DOHH2 (cell line): ENCODE measurements around the gene PCDHGA7.
"Not testable (repeated sequence)": the region's sequence is repeated elsewhere in the genome, so short reads cannot be mapped to it uniquely, and the experiment has no call there.

Experiments
- H3F3A ChIP-seq: fragments of 200-600 bp; sonication (generic), shearing (Covaris generic); 2 replicates; pipeline ENCODE4 v1.6.0; 2016; ENCODE audit warnings: antibody characterized with exemption, mild to moderate bottlenecking; ENCODE audit not compliant: control insufficient read depth, insufficient read depth
- H3K27ac ChIP-seq: fragments of 200-600 bp; sonication (generic); 2 replicates; pipeline ENCODE4 v1.5.1; 2014; ENCODE audit warnings: low read depth, mild to moderate bottlenecking, low read length, moderate library complexity
- H3K27me3 ChIP-seq: fragments of 200-600 bp; sonication (generic); 2 replicates; pipeline ENCODE4 v1.6.1; 2014; ENCODE audit warnings: mild to moderate bottlenecking, low read length, mixed read lengths; ENCODE audit not compliant: control insufficient read depth
- H3K36me3 ChIP-seq: fragments of 200-600 bp; sonication (generic); 2 replicates; pipeline ENCODE4 v1.6.1; 2014; ENCODE audit warnings: mild to moderate bottlenecking, low read length, moderate library complexity, mixed read lengths; ENCODE audit not compliant: control insufficient read depth
- H3K4me1 ChIP-seq: fragments of 200-600 bp; sonication (generic); 2 replicates; pipeline ENCODE4 v1.6.1; 2014; ENCODE audit warnings: mild to moderate bottlenecking, low read length, mixed read lengths; ENCODE audit not compliant: control insufficient read depth
- H3K4me2 ChIP-seq: fragments of 200-600 bp; sonication (generic); 2 replicates; pipeline ENCODE4 v1.6.0; 2014; ENCODE audit warnings: mild to moderate bottlenecking, low read length, moderate library complexity
- H3K4me3 ChIP-seq: fragments of 200-600 bp; sonication (generic); 2 replicates; pipeline ENCODE4 v1.5.1; 2014; ENCODE audit warnings: mild to moderate bottlenecking, low read length, mixed read lengths
- H3K79me2 ChIP-seq: fragments of 200-600 bp; sonication (generic); 2 replicates; pipeline ENCODE4 v1.6.1; 2014; ENCODE audit warnings: mild to moderate bottlenecking, low read length, mixed read lengths; ENCODE audit not compliant: control insufficient read depth
- H3K9me2 ChIP-seq: fragments of 200-600 bp; sonication (generic); replicated peaks from 2 replicates; pipeline ENCODE4 v1.6.1; 2014; ENCODE audit warnings: mild to moderate bottlenecking, low read length, mixed read lengths; ENCODE audit not compliant: control insufficient read depth
- H3K9me3 ChIP-seq: fragments of 200-600 bp; sonication (generic); 2 replicates; pipeline ENCODE4 v1.6.1; 2014; ENCODE audit warnings: antibody characterized with exemption, low read length, mixed read lengths; ENCODE audit not compliant: control insufficient read depth, insufficient read depth
- H4K20me1 ChIP-seq: fragments of 200-600 bp; sonication (generic); 2 replicates; pipeline ENCODE4 v1.6.0; 2014; ENCODE audit warnings: low read depth, mild to moderate bottlenecking, antibody characterized with exemption, low read length, moderate library complexity; ENCODE audit not compliant: control insufficient read depth, insufficient read depth
- EZH2phosphoT487 ChIP-seq: fragments of 200-600 bp; sonication (generic); IDR thresholded peaks from 2 replicates; pipeline ENCODE4 v1.6.1; 2017; ENCODE audit warnings: borderline replicate concordance, mild to moderate bottlenecking, antibody characterized with exemption, low read length, moderate library complexity, mixed read lengths
- TF ChIP-seq, protein P1 (sequence below): fragments of 200-600 bp; sonication (generic); IDR thresholded peaks from one replicate; pipeline ENCODE4 v1.5.1; 2014; ENCODE audit warnings: antibody characterized with exemption, mild to moderate bottlenecking, low read depth, low read length; ENCODE audit not compliant: poor library complexity, severe bottlenecking

Gene PCDHGA7

DNA sequence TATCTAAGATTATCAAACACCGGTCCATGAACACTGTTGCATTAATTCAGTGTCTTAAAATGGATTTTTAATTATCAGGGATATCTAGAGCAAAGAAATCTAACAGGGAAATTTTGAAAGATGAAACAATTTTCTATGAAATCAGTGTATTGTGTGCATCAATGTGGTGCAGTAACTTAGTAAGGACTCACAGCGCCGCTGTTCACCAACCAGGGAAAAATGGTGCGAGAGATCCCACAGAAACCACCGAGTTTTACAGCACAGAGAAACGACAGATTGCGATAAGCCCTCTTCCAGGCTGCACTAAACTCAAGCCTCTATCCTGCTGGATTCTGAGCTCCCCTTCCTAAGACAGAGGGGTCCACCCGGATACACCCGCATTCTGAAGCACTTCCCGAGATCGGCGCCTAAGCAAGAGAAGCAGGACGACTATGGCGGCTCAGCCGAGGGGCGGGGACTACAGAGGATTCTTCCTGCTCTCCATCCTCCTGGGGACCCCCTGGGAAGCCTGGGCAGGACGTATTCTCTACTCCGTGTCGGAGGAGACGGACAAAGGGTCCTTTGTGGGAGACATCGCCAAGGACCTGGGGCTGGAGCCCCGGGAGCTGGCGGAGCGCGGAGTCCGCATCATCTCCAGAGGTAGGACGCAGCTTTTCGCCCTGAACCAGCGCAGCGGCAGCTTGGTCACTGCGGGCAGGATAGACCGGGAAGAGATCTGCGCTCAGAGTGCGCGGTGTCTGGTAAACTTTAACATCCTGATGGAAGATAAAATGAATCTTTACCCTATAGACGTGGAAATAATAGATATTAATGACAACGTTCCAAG is at the start of gene PCDHGA7:
PCDHGA7 (plus strand) TSS at position 274 of the 826 bp plus-strand sequence; CDS start at position 432, 158 bp downstream.
- no peaks in the 10 kb centered on the region for H3K9me2 ChIP-seq
- no peak within 1 kb of the TSS for H3K4me3 ChIP-seq
- H3F3A ChIP-seq: no peaks in the 10 kb centered on the region
- H3K9me3 ChIP-seq: peaks cover 26% of the 10 kb centered on the region; the same call in 1 of the 2 replicates
- H3K4me2 ChIP-seq: no peak within 1 kb of the TSS
- H3K79me2 ChIP-seq: no peaks in the 10 kb centered on the region; the same call in 1 of the 2 replicates
- no peak within 1 kb of the TSS for H3K27ac ChIP-seq
- H3K36me3 ChIP-seq: peaks cover 25% of the 10 kb centered on the region
- H3K4me1 ChIP-seq: no peaks in the 10 kb centered on the region
- no peaks in the 10 kb centered on the region for H4K20me1 ChIP-seq
- no peaks in the 10 kb centered on the region for H3K27me3 ChIP-seq
- TF ChIP-seq, protein P1, sequence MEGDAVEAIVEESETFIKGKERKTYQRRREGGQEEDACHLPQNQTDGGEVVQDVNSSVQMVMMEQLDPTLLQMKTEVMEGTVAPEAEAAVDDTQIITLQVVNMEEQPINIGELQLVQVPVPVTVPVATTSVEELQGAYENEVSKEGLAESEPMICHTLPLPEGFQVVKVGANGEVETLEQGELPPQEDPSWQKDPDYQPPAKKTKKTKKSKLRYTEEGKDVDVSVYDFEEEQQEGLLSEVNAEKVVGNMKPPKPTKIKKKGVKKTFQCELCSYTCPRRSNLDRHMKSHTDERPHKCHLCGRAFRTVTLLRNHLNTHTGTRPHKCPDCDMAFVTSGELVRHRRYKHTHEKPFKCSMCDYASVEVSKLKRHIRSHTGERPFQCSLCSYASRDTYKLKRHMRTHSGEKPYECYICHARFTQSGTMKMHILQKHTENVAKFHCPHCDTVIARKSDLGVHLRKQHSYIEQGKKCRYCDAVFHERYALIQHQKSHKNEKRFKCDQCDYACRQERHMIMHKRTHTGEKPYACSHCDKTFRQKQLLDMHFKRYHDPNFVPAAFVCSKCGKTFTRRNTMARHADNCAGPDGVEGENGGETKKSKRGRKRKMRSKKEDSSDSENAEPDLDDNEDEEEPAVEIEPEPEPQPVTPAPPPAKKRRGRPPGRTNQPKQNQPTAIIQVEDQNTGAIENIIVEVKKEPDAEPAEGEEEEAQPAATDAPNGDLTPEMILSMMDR: no peak
- no peak for TF ChIP-seq EZH2phosphoT487

DNA sequence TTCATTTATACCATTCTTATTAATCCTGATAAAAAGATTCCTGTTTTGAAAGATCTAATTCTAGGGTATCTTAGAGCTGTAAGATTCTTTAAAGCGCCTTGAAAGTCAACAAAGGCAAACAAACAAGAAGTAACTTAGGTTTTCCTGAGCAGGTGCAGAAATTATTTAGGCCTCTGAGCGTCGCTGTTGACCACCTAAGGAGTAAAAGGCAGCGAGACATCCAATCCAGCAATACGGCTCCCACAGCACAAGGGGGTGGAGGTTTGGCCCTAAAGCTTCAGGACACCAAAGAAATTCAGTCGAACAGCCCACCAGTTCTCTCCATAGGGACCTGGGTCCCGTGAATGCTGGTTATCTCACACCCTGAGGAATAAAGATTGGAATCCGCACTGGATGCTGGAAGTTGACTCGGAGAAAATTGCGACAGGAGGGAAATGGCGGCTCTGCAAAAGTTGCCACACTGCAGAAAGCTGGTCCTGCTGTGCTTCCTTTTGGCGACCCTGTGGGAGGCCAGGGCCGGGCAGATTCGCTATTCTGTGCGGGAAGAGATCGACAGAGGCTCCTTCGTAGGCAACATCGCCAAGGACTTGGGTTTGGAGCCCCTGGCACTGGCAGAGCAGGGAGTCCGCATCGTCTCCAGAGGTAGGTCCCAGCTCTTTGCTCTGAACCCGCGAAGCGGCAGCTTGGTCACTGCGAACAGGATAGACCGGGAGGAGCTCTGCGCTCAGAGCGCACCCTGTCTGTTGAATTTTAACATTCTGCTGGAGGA is 43.8 kb upstream of the PCDHGA7 start, which contains the start of gene PCDHGA2:
PCDHGA2 (plus strand) TSS at position 223 of the 769 bp plus-strand sequence.
- Histone ChIP-seq H4K20me1 (no peaks in the 10 kb centered on the region), H3K4me2 (peak within 1 kb of the TSS; percentile 27; the same call in 1 of the 2 replicates), H3K27me3 (no peaks in the 10 kb centered on the region), H3K4me3 (peak within 1 kb of the TSS; percentile 18; the same call in 1 of the 2 replicates), H3K9me2 (no peaks in the 10 kb centered on the region), H3F3A (no peaks in the 10 kb centered on the region), H3K27ac (no peak within 1 kb of the TSS), H3K36me3 (no peaks in the 10 kb centered on the region), H3K4me1 (peaks cover 12% of the 10 kb centered on the region), H3K9me3 (peaks cover 20% of the 10 kb centered on the region; the same call in 1 of the 2 replicates), H3K79me2 (no peaks in the 10 kb centered on the region)
- TF ChIP-seq, protein P1: peak; percentile 61
- TF ChIP-seq EZH2phosphoT487: no peak

GRCh38 chr5:141340781-141341354 is 41.7 kb upstream of the PCDHGA7 start:
- not testable (repeated sequence) for H3K27me3 ChIP-seq, H3K4me1 ChIP-seq, H3K4me3 ChIP-seq, H4K20me1 ChIP-seq, H3K27ac ChIP-seq, H3K4me2 ChIP-seq, H3K79me2 ChIP-seq, H3K36me3 ChIP-seq, H3K9me2 ChIP-seq, H3F3A ChIP-seq
- H3K9me3 ChIP-seq: peaks cover 23% of the 10 kb centered on the region; the same call in 1 of the 2 replicates
